Measurements from ENCODE around the gene OXT.

DNA sequence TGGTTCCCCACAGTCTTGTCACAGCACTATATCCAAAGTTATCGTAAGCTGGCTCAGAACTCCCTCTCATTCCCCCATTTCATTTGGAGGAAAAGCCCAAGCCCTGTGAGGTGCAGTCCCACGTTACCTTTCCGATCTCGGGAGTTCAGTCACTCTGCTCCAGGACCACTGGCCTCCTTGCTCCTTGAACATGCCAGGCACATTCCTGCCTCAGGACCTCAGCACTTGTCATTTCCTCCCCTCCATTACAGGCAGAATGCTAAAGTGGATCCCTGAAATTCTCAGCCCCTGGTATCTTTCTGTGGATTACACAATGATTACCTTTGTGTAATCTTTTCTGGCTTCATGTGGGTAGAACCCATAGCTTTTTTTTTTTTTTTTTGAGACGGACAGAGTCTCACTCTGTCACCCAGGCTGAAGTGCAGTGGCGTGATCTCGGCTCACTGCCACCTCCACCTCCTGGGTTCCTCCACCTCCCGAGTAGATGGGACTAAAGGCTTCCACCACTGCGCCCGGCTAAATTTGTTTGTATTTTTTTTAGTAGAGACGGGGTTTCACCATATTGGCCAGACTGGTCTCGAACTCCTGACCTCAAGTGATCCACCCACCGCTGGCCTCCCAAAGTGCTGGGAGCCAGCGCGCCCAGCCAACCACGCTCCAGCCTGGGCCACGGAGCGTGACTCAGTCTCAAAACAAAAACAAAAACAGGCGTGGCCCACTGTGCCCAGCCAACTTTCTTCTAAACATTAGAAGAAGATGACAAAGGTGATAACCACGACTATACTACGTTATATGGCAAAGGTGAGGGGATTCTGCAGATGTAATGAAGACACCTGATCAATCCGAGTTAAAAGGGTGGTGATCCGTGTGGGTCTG is 4.0 kb upstream of the OXT start:
- TF ChIP-seq EP300 (IDR thresholded peaks at IDR 0.05; ENCODE audit: borderline replicate concordance) (no peak), TEAD4 (IDR thresholded peaks at IDR 0.05) (no peak), FOXM1 (IDR thresholded peaks at IDR 0.05; ENCODE audit: borderline replicate concordance, low read depth) (no peak), RAD21 (IDR thresholded peaks at IDR 0.05; ENCODE audit: low read depth) (no peak), YY1 (IDR thresholded peaks at IDR 0.05; ENCODE audit: low read depth) (no peak), TAF1 (IDR thresholded peaks at IDR 0.05; ENCODE audit: low read depth) (no peak), CEBPB (IDR thresholded peaks at IDR 0.05) (no peak)
- TF ChIP-seq, protein P1, sequence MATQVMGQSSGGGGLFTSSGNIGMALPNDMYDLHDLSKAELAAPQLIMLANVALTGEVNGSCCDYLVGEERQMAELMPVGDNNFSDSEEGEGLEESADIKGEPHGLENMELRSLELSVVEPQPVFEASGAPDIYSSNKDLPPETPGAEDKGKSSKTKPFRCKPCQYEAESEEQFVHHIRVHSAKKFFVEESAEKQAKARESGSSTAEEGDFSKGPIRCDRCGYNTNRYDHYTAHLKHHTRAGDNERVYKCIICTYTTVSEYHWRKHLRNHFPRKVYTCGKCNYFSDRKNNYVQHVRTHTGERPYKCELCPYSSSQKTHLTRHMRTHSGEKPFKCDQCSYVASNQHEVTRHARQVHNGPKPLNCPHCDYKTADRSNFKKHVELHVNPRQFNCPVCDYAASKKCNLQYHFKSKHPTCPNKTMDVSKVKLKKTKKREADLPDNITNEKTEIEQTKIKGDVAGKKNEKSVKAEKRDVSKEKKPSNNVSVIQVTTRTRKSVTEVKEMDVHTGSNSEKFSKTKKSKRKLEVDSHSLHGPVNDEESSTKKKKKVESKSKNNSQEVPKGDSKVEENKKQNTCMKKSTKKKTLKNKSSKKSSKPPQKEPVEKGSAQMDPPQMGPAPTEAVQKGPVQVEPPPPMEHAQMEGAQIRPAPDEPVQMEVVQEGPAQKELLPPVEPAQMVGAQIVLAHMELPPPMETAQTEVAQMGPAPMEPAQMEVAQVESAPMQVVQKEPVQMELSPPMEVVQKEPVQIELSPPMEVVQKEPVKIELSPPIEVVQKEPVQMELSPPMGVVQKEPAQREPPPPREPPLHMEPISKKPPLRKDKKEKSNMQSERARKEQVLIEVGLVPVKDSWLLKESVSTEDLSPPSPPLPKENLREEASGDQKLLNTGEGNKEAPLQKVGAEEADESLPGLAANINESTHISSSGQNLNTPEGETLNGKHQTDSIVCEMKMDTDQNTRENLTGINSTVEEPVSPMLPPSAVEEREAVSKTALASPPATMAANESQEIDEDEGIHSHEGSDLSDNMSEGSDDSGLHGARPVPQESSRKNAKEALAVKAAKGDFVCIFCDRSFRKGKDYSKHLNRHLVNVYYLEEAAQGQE (IDR thresholded peaks at IDR 0.05; ENCODE audit: low read depth), result no peak
- TF ChIP-seq, protein P2, sequence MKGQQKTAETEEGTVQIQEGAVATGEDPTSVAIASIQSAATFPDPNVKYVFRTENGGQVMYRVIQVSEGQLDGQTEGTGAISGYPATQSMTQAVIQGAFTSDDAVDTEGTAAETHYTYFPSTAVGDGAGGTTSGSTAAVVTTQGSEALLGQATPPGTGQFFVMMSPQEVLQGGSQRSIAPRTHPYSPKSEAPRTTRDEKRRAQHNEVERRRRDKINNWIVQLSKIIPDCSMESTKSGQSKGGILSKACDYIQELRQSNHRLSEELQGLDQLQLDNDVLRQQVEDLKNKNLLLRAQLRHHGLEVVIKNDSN (IDR thresholded peaks at IDR 0.05), result no peak
- TF ChIP-seq, protein P3, sequence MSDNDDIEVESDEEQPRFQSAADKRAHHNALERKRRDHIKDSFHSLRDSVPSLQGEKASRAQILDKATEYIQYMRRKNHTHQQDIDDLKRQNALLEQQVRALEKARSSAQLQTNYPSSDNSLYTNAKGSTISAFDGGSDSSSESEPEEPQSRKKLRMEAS (IDR thresholded peaks at IDR 0.05), result no peak

Data from Ishikawa (cell line).